Measurements from ENCODE around the gene UCMA.

GRCh38 chr10:13233358-13233757 lies 816 bp downstream of the UCMA start:
- no peak for TF ChIP-seq CTCF (IDR thresholded peaks at IDR 0.05)
- TF ChIP-seq POLR2A (IDR thresholded peaks at IDR 0.05), result no peak
